ENCODE measurements around the gene UBIAD1. TPM values are rescaled to one million over a fixed set of nuclear protein-coding genes. Genes with fewer than 3 reads are reported as not detected.

The UBIAD1 gene
- total and polyA plus RNA-seq, 2 of the 13 experiments (the other 11 are each of a cell fraction or from before 2014, with no cell fraction given): 16.9 to 20.4 TPM

DNA sequence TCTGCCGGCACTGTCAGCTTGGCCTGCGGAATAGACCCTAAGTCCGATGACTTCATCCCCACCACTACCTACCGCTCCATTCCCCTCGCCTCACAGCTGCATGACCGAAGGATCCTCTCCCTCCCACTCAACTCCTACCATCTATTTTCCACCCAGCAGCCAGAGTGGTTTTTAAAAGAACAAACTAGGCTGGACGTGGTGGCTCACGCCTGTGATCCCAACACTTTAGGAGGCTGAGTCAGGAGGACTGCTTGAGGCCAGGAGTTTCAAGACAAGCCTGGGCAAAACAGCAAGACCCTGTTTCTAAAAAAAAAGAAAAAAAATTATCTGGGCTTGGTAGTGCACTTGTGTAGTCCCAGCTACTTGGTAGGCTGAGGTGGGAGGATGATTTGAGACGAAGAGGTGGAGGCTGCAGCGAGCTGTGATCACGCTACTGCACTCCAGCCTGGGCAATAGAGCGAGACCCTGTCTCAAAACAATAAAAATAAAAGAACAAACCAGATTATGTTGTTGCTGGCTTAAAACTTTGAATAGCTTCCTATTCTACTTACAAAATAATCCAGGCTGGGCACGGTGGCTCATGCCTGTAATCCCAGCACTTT lies 59.0 kb downstream of the UBIAD1 start (continued):
- TF ChIP-seq PHF5A (CRISPR knock-in tag; IDR thresholded peaks at IDR 0.05; ENCODE audit: low read depth, unreplicated experiment): no peak
- no peak for TF ChIP-seq ISL2 (CRISPR knock-in tag; IDR thresholded peaks at IDR 0.05)
- TF ChIP-seq, protein P1, sequence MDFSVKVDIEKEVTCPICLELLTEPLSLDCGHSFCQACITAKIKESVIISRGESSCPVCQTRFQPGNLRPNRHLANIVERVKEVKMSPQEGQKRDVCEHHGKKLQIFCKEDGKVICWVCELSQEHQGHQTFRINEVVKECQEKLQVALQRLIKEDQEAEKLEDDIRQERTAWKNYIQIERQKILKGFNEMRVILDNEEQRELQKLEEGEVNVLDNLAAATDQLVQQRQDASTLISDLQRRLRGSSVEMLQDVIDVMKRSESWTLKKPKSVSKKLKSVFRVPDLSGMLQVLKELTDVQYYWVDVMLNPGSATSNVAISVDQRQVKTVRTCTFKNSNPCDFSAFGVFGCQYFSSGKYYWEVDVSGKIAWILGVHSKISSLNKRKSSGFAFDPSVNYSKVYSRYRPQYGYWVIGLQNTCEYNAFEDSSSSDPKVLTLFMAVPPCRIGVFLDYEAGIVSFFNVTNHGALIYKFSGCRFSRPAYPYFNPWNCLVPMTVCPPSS (IDR thresholded peaks at IDR 0.05): no peak
- TF ChIP-seq ZNF781 (CRISPR knock-in tag; IDR thresholded peaks at IDR 0.05; ENCODE audit: borderline replicate concordance, not compliant biosample characterization): no peak
- TF ChIP-seq, protein P2, sequence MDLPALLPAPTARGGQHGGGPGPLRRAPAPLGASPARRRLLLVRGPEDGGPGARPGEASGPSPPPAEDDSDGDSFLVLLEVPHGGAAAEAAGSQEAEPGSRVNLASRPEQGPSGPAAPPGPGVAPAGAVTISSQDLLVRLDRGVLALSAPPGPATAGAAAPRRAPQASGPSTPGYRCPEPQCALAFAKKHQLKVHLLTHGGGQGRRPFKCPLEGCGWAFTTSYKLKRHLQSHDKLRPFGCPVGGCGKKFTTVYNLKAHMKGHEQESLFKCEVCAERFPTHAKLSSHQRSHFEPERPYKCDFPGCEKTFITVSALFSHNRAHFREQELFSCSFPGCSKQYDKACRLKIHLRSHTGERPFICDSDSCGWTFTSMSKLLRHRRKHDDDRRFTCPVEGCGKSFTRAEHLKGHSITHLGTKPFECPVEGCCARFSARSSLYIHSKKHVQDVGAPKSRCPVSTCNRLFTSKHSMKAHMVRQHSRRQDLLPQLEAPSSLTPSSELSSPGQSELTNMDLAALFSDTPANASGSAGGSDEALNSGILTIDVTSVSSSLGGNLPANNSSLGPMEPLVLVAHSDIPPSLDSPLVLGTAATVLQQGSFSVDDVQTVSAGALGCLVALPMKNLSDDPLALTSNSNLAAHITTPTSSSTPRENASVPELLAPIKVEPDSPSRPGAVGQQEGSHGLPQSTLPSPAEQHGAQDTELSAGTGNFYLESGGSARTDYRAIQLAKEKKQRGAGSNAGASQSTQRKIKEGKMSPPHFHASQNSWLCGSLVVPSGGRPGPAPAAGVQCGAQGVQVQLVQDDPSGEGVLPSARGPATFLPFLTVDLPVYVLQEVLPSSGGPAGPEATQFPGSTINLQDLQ (CRISPR knock-in tag; IDR thresholded peaks at IDR 0.05): no peak
- TF ChIP-seq ZNF703 (CRISPR knock-in tag; IDR thresholded peaks at IDR 0.05; ENCODE audit: borderline replicate concordance): no peak

DNA sequence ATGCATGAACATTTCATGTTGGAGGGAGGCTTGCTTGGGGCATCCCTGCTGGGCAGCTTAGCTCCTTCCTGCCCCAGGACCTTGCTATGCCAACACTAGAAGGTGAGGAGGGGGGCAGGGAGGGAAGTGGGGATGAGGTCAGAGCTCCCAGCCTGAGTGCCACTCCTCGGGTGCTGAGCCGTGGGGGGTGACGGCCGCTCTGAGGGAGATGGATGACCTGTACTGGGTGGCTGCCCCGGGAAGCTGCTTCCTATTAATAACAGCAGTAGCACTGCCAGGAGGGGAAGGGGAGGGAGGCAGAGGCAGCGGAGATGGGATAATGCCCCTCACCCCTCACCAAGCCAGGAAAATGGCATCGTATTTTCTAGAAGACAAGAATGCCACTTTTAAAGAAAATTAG lies 60.6 kb downstream of the UBIAD1 start:
- in situ Hi-C loops (cut with HindIII; ENCODE audit: extremely low pct_ligation_motif_present, low pct_unique_long_range_greater_than_20kb): no loop called here
- Histone ChIP-seq H3K27me3 (ENCODE audit: control insufficient read depth in 1 of 2, insufficient read depth in 2 of 2, low read length in 2 of 2) (peaks cover 3 to 31% of the 10 kb centered on the region in 2 experiments; a peak in 4 of 5 replicates), H3K4me1 (ENCODE audit: insufficient read depth, low read length) (0 out of 2 replicates have a peak, but pooled peaks cover 5% of the 10 kb centered on the region), H3K4me2 (ENCODE audit: low read depth, low read length) (no peak overlapping the region), H4K20me1 (ENCODE audit: insufficient read depth, low read length) (no peaks in the 10 kb centered on the region), H3K9ac (ENCODE audit: insufficient read depth, low read depth, low read length) (no peak overlapping the region), H3K79me2 (ENCODE audit: insufficient read depth, low read length) (no peaks in the 10 kb centered on the region), H3K27ac (ENCODE audit: extremely low read length, insufficient read depth, low read length) (no peak overlapping the region), H3K9me3 (ENCODE audit: low read length) (no peaks in the 10 kb centered on the region), H3K4me3 (replicated peaks in 1 of 3; ENCODE audit: insufficient read depth in 1 of 3, low read depth in 2 of 3, low read length in 3 of 3) (no peak overlapping the region), H2AFZ (ENCODE audit: low read length) (no peak overlapping the region), H3K36me3 (replicated peaks in 1 of 2; ENCODE audit: control insufficient read depth in 1 of 2, insufficient read depth in 2 of 2, low read length in 2 of 2) (no peaks in the 10 kb centered on the region)
- FAIRE-seq: no peak
- no TSS peak for BruUV-seq (replicated peaks)
- ATAC-seq: no peak
- POLR2A ChIA-PET: no interaction called here
- intact Hi-C loops (cut with micrococcal nuclease; ENCODE audit: unreplicated experiment): no loop called here
- DNase-seq (ENCODE audit: low spot score): no peak
- 40% methylated on average over 7 of the region's 7 CpGs for WGBS (ENCODE audit: low lambda C conversion rate)
- CTCF ChIA-PET (ENCODE audit: low intra/inter-chr PET ratio, low total read pairs): no interaction called here
- TF ChIP-seq, protein P3, sequence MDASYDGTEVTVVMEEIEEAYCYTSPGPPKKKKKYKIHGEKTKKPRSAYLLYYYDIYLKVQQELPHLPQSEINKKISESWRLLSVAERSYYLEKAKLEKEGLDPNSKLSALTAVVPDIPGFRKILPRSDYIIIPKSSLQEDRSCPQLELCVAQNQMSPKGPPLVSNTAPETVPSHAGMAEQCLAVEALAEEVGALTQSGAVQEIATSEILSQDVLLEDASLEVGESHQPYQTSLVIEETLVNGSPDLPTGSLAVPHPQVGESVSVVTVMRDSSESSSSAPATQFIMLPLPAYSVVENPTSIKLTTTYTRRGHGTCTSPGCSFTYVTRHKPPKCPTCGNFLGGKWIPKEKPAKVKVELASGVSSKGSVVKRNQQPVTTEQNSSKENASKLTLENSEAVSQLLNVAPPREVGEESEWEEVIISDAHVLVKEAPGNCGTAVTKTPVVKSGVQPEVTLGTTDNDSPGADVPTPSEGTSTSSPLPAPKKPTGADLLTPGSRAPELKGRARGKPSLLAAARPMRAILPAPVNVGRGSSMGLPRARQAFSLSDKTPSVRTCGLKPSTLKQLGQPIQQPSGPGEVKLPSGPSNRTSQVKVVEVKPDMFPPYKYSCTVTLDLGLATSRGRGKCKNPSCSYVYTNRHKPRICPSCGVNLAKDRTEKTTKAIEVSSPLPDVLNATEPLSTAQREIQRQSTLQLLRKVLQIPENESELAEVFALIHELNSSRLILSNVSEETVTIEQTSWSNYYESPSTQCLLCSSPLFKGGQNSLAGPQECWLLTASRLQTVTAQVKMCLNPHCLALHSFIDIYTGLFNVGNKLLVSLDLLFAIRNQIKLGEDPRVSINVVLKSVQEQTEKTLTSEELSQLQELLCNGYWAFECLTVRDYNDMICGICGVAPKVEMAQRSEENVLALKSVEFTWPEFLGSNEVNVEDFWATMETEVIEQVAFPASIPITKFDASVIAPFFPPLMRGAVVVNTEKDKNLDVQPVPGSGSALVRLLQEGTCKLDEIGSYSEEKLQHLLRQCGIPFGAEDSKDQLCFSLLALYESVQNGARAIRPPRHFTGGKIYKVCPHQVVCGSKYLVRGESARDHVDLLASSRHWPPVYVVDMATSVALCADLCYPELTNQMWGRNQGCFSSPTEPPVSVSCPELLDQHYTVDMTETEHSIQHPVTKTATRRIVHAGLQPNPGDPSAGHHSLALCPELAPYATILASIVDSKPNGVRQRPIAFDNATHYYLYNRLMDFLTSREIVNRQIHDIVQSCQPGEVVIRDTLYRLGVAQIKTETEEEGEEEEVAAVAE (CRISPR knock-in tag; IDR thresholded peaks at IDR 0.05; ENCODE audit: borderline replicate concordance): no peak
- TF ChIP-seq ZNF615 (CRISPR knock-in tag; IDR thresholded peaks at IDR 0.05; ENCODE audit: borderline replicate concordance): no peak

All from HepG2 (cell line).